Stimulated activated CD8-positive, alpha-beta memory T cell treated with anti-CD3 and anti-CD28 coated beads, Interleukin-12 subunit alpha, Interleukin-12 subunit beta, amount 100 ng/mL, for 4 hours (primary cell): ENCODE data around the gene EP400.

Experiments used
- DNase-seq: peaks from one replicate; pipeline ENCODE4 v3.0.0-alpha.2; 2020; ENCODE audit warnings: low read depth

The EP400 gene

GRCh38 chr12:131911851-131912477 lies 37.8 kb upstream of the EP400 start:
- no peak for DNase-seq

- DNase-seq, result no peak
Measured at GRCh38 chr12:131912518-131913274, 37.0 kb upstream of the EP400 start.

GRCh38 chr12:131913666-131914065 lies 36.1 kb upstream of the EP400 start:
- DNase-seq, result no peak

DNA sequence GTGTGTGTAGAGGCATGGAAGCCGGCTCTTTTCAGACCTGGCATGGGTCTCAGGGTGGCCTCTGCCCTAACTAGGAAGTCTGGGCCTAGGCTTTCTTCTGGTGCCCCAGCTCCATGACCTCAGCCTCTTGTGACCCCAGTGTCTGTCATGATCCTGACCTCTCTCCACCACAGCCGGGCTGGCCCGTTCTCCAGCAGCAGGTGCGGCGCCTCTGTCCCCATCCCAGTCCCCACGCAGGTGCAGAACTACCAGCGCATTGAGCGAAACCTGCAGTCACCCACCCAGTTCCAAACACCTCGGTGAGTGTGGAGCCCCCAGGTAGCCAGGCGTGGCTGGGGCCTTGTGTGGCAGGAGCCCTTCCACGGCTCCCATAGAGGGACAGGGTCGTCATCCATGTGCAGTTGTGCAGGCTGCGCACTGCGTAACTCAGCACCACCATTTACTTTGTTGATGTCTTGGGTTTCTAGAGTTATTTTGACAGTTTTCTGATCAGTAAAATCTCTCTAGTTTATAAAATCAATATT lies 35.5 kb upstream of the EP400 start:
- DNase-seq, result no peak

DNA sequence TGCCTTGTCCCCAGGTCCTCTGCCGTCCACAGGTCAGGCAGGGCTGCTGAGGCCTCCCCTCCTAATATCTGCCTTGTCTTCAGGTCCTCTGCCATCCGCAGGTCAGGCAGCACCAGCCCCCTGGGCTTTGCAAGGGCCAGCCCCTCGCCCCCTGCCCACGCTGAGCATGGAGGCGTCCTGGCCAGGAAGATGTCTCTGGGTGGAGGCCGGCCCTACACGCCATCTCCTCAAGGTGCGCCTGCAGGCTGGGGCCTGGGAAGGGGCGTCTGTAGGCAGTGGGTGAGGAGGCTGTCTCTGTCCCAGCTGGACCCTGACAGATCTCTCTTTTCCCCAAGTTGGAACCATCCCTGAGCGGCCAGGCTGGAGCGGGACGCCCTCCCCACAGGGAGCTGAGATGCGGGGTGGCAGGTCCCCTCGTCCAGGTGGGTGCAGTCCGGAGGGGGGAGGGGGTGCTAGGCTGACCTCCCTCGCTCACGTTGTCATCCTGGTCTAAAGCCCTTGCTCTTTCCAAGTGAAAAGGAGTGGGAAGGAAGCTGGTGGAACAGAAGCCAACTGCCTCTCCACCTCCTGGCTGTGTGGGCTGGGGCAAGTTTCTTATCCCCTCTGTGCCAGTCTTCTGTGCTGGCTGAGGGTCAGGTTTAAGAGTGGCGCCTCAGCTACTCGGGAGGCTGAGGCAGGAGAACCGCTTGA lies 34.6 kb upstream of the EP400 start:
- DNase-seq, result no peak

DNA sequence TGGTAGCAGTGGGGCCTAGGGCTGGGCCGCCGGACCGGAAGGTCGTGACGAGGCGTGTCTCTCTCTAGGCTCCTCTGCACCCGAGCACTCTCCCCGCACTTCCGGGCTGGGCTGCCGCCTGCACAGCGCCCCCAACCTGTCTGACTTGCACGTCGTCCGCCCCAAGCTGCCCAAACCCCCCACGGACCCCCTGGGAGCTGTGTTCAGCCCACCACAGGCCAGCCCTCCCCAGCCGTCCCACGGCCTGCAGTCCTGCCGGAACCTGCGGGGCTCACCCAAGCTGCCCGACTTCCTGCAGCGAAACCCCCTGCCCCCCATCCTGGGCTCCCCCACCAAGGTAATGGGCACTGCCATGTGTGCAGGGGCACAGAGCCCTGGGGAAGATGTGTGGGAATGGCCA lies 33.9 kb upstream of the EP400 start:
- DNase-seq, result no peak

GRCh38 chr12:131916306-131917138 lies 33.2 kb upstream of the EP400 start:
- no peak for DNase-seq

GRCh38 chr12:131917139-131917710 lies 32.5 kb upstream of the EP400 start:
- no peak for DNase-seq

DNA sequence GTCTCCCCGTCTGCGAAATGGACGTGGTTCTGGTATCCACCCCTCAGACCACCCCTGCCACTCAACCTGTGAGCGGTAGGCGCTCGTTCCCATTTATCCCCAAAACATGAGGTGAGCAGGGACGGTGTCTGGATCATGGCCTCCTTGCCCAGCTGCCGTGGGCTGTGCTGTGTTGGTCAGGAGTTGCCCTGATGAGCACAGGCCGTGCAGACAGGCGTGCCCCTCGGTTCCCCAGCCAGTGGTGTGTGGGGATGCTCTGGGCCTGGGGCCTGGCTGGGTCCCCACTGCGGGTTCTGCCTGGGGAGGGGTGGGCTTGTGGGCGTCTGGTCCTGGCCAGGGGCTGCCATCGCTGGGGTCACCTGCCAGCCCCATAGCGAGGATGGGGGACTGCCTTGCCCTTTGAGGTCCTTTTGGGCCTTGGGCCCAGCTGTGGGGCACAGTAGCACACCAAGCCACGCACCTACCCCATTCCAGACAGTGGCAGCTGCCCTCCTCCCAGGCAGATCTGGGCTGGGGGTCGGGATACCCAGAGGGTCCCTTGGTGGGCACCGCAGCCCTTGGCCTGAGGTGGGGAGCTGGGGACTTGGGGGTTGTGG lies 31.9 kb upstream of the EP400 start:
- no peak for DNase-seq

DNA sequence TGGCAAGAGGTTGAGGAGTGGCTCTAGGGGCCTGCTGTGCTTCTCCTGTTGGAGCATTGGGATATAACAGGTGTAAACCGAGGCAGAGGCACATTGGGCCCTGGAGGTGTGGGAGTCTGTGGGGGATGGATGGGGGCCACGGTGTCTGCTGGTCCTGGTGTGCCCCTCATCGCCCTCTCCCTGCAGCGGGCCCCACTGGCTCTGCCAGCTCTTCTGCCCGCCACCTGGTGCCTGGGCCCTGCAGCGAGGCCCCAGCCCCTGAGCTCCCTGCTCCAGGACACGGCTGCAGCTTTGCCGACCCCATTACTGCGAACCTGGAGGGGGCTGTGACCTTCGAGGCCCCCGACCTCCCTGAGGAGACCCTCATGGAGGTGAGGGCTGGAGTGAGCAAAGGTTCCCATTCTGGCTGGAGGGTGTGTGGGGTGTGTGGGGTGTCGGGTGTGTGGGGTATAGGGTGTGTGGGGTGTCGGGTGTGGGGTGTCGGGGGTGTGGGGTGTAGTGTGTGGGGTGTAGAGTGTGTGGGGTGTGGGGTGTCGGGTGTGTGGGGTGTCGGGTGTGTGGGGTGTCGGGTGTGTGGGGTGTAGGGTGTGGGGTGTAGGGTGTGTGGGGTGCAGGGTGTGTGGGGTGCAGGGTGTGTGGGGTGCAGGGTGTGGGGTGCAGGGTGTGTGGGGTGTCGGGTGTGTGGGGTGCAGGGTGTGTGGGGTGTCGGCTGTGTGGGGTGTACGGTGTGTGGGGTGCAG lies 31.3 kb upstream of the EP400 start:
- no peak for DNase-seq

DNA sequence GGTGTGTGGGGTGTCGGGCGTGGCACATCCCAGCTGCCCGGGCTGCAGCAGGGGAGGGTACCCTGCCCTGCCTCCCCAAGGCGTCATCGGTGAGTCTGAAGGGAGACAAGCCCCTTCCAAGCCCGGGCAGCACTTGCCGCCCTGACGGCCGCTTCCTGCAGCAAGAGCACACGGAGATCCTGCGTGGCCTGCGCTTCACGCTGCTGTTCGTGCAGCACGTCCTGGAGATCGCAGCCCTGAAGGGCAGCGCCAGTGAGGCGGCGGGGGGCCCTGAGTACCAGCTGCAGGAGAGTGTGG lies 30.7 kb upstream of the EP400 start:
- no peak for DNase-seq

- no peak for DNase-seq
Measured at GRCh38 chr12:131919366-131920156, 30.2 kb upstream of the EP400 start.

- DNase-seq, result no peak
Measured at GRCh38 chr12:131920157-131920508, 29.6 kb upstream of the EP400 start.

DNA sequence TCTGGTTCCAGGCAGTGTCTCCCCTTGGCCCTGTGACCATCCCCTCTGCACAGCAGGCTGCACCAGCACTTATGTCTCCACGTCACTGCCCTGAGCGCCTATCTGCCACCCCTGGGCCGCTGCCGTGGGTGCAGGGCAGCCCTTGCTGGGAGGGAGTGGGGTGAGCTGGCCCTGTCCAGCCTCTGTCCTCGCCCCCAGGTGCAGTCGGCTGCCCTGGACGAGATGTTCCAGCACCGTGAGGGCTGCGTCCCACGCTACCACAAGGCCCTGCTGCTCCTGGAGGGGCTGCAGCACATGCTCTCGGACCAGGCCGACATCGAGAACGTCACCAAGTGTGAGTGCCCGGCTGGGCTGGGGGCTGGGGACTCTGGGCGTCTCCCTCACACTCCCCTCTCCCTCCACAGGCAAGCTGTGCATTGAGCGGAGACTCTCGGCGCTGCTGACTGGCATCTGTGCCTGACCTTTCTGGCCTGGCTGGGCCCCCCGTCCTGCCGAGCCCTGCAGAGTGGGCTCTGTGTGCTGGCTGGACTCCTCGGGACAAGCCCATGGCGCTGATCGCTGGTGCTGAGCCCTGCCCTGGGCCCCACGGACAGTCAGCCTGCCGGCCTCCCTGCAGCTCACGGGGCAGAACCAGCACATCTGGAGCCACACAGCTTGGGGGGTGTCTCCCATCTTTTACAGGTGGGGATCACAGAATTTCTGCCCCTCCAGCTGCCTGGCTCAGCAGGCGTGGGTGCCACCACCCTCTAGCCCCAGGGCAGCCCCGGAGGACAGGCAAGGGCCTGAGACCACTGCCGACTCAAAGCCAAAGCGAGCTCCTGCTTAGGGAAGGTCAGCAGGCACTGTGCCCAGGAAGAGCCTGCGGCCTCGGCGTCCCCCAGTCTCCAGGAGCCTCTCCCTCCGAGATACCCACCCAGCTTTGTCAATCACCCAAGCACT lies 28.6 kb upstream of the EP400 start:
- DNase-seq, result no peak

DNA sequence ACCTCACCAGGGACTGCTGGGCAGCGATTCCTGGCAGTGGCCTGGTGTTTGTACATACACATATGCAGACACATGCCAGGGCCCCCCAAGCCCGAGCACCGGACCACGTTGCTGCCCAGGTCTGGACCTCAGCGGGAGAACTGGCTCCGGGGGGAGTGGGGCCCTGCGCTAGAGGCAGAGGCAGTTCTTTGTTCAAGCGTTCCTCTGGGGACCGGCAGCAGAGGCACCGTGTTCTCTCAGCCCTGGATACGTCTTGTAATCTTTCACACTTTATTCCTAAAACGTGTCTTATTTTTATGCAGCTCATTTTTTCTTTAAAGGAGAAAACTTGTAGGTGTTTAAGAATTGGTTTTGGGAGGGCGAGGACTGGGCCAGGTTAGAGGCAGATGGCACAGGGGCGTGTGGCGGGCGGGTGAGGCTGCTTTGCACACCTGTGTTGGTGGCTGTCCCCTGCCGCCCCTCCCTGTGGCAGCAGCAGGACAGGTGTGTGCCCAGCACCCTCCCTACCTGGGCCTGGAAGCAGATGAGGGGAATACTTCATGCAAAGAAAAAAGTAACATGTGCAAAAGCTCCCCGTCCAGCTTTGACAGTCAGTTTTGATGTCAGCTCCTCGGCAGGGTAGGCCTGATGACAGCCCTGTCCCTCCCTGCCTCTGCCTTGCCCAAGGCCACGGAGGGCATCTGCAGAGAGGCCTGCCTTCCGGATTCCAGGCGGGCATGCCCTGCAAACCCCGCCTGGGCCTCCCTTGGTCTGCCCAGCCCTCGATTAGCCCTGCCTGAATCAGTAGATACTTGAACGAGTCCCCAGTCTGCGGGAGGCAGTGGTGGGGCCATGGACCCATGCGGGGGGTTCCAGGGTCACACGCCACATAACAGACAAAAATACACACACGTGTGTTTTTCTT lies 27.6 kb upstream of the EP400 start:
- no peak for DNase-seq

DNA sequence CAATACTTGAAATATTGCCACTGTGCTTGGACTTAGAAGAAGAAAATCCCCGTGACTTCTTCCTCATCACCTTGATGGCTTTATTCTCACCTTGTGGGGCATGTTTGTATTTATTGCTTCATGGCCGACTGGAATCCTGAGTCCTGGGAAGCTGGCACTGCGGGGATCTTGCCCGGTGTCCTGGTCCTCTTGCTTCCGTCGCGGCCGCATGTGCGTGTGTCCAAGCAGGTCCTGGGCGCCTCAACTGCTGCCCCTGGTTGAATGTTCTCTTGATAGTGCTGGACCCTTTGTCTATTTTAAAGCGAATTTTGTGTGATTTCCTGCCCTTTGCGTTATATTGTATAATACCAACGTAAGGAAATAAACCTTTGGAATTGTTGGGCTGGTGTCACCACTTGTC lies 27.0 kb upstream of the EP400 start:
- DNase-seq, result no peak

- no peak for DNase-seq
Measured at GRCh38 chr12:131923260-131923659, 26.5 kb upstream of the EP400 start.
